DMS114 treated with DMSO at 0.1 percent for 48 hours (cell line): Measurements from ENCODE around the gene SLC38A11.
"Not testable (repeated sequence)": the region's sequence is repeated elsewhere in the genome, so short reads cannot be mapped to it uniquely, and the experiment has no call there.

ENCODE experiments used
- DNase-seq: peaks from one replicate; lab custom pipeline; 2025; ENCODE audit not compliant: unreplicated experiment; lab: John Stamatoyannopoulos, UW

Gene SLC38A11, protein sequence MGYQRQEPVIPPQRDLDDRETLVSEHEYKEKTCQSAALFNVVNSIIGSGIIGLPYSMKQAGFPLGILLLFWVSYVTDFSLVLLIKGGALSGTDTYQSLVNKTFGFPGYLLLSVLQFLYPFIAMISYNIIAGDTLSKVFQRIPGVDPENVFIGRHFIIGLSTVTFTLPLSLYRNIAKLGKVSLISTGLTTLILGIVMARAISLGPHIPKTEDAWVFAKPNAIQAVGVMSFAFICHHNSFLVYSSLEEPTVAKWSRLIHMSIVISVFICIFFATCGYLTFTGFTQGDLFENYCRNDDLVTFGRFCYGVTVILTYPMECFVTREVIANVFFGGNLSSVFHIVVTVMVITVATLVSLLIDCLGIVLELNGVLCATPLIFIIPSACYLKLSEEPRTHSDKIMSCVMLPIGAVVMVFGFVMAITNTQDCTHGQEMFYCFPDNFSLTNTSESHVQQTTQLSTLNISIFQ

DNA sequence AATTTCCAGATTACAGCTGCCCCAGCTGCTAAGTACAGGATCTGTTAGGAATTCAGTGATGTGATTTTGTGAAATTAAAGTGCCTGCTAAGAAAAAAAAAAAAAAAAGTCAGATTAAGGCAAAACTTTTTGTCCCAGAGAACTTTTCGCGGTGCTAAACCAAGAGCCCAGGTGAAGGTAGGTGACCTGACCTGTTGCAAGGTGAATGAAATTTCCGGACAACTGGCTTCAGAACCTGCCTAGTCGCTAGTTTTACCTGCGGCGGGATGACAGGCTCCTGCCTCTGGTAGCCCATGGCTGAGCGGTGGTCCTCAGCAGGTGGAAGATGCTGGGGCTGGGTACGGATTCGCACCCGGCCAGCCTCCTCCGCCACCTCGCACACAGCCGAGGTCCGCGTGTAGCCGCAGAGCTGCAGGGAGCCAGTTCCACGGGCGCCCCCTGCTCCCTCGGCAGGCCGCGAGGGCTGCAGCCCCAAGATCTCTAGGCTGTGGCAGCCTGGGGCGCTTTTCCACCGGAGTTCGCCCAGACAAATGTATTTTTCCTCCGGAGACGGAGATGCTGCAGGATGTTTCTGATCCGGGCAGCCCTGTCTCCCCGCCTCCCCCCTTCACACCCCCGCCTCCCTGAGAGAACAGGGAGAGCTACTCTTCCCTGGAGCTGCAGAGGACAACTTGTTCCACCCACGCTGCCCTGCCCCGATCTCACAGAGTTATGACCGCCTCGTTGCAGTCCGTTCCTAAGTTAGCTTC, at the start of gene SLC38A11:
Gene SLC38A11, minus strand, starts transcription at position 572 of the 748 bp plus-strand sequence. Its CDS starts 278 bp downstream, at position 294.
- DNase-seq = no peak

DNA sequence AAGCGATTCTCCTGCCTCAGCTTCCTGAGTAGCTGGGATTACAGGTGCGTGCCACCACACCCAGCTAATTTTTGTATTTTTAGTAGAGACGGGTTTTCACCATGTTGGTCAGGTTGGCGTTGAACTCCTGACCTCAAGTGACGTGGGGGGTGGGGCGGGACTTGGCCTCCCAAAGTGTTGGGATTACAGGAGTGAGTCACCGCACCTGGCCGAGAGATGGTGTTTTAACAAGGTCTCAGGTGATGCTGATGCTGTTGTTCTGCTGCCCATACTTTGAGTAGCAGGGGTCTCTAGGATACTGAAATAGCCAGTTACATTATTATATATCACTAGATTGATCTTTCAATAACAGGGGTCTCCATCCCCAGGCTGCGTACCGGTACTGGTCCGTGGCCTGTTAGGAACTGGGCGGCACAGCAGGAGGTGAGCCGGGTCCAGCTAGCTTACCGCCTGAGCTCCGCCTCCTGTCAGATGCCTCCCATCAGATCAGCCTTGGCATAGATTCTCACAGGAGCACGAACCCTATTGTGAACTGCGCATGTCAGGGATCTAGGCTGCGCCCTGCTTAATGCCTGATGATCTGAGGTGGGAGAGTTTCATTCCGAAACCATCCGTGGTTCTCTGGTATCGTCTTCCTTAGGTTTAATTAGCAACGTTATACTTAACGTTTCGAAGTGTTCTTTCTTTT, 48.3 kb upstream of the SLC38A11 start:
- no peak for DNase-seq

DNA sequence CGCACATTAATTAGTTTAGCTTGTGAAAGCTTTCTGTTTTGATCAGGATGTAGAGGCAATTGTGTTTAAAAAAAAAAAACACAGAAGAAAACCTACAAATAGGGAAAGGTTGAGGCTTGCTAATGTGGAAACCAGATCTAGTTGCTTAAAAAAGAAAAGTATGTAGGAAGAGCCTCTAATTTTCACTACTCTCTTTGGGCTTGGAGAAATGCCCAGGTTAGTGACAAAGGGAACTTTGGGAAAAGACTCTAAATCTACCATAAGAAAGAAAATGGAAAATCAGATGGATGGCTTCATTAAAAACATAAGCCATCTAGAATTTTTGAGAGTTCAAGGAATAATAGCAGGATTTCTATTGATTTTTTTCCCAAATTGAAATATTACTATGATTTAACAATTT, 47.3 kb upstream of the SLC38A11 start:
- DNase-seq = no peak

DNA sequence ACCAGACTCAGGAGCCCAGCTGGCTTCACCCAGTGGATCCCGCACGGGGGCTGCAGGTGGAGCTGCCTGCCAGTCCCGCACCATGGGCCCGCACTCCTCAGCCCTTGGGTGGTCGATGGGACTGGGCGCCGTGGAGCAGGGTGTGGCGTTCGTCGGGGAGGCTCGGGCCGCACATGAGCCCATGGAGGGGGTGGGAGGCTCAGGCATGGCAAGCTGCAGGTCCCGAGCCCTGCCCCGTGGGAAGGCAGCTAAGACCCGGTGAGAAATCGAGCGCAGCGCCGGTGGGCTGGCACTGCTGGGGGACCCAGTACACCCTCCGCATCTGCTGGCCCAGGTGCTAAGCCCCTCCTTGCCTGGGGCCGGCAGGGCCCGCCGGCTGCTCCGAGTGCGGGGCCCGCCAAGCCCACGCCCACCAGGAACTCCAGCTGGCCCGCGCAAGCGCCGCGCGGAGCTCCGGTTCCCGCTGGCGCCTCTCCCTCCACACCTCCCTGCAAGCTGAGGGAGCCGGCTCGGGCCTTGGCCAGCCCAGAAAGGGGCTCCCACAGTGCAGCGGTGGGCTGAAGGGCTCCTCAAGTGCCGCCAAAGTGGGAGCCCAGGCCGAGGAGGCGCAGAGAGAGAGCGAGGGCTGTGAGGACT, 39.5 kb upstream of the SLC38A11 start:
- not testable (repeated sequence) for DNase-seq

DNA sequence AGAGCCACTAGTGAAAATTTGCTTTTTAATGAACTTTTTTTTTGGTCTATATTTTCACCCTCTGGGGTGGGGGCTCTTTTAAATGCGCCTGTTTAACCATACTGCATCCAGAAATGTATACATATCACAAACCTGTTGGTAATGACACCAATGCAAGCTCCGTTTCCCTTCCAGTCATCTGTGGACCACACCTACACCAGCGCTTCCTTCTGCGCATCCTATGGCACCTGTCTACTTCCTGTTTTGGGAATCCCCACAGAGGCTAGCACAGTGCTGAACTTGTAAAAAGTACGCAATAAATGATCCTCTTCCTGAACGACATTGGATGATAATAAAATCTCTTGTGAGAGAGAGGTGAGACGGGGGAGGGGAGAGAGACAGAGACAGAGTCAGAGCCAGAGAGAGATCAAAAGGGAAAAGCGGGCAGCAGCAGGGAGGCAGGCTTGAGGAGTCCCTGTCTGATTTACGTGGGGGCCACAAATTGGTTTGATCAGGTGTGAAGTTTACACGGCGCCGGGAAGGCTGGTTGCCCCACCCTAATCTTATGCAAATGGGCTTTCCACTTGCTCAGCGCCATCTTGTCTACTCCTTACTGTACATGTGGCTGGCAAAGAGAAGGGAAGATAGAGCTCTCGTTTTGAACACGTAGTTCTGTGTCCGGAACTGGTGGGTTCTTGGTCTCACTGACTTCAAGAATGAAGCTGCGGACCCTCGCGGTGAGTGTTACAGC, 38.1 kb upstream of the SLC38A11 start:
- no peak for DNase-seq

DNA sequence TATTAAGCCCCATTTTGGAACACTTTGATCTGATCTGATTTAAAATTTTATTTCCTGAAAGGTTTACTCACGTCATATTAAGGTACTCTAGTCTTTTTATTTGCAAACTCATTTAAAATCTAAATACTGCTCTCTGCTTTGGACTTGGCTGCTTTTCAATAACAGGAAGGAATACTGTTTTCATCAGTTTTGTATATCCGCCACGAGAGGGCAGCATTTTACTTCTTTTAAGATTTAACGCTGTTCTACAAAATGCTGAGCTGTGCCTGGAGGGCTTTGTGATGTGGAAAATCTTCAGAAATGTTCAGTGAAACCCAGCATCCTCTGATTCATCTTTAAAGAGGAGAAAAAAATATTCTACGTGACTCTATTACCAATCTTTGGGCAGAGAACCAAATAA, 37.5 kb upstream of the SLC38A11 start:
- DNase-seq = peak; percentile 54

DNA sequence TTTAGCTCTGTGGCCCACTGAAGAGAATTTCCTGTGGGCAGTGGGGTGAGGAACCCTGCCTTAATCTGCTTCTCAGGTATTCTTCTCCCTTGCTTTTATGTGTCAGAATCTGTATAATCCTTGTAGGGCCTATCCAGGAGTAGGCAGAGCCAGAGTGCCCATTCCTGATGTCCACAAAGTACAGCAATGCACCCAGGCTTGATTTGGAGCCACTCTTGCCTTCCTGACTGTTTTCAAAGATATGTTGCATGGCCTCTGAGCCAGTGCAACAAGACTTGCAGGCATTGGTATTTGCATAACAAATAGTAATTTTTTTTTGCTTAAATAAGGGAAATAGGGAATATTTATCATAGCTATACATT, 36.7 kb upstream of the SLC38A11 start:
- not testable (repeated sequence) for DNase-seq

DNA sequence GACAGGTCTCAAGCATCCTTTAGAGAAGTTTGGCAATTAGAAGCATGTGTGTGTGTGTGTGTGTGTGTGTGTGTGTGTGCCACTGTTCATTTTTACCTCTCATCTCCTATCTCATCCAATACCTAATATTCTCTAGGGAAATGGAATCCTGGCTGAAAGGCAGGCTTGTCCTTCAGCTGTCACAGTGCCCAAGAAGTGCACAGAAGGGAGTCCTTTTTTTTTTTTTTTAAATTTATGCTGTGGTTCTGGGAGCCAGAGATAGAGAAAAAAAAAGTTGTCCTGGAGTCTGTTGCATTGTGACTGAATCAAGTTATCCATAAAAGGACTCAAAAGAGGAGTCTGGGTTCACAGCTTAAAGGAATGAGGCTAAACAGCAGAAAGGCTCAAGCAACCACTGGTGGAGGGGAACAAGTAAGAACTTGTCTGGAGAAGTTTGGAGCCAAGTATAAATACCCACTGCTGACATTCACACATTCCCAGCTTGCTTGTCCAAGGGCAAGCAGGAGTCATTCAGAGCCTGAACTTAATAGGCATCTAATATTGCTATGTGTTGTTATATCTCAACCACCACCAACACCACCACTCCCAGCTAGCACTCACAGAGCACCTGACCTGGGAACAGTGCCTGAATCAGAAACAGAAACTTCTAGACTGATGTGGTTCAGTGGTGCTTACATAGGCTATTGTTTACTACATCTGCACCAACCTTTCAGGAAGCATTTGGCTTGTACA, 36.2 kb upstream of the SLC38A11 start:
- DNase-seq = not testable (repeated sequence)

DNA sequence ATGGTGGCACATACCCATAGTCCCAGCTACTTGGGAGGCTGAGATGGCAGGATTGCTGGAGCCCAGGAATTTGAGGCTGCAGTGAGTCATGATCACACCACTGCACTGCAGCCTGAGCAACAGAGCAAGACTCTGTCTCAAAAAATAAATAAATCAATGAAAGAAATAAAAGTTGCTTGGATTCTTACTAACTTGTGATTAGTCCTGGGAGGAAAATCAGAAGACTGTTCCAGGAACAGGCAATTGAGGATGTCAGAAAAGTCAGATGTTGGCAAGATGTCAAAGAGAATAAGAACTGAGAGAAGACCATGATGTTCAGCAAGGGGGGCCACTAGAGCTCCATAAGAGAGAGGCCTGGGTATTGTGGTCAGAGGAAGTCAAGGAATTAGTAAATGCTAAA, 35.6 kb upstream of the SLC38A11 start:
- DNase-seq = not testable (repeated sequence)

DNA sequence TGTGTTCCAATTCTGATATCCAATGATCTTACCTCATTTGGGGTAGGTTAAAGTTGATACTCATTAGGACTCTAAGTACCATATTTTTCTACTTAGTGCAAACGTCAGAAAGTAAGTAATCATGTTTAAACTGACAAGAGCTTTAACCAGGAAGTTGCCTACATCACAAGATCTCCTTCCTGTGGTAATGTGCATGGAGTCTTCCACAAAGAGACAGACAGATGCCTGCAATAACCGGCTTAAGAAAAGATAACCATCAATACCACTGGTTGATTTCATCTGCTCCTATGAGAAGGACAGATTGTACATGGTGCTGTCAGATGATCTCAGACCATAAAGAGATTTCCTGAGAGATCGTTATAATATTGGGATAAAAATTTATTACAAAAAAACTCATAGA, 33.5 kb upstream of the SLC38A11 start:
- not testable (repeated sequence) for DNase-seq

DNA sequence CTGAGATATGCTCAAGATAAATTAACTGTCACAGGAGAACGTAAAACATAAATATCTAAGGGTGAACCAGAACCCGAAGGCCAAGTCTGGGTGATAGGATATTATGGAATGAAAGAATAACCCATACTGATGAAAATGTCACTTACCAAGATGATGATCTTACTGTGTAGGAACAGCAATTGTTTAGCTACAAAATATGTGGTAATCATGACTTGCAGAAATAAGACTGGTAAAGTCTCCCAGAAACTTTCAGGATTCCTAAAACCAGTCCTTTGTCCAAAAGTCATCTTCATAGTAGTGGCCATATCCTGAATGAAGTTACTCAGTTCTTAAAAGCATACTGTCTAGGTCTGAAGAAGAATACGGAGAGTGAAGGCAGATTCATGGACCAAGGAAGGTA, 30.7 kb upstream of the SLC38A11 start:
- not testable (repeated sequence) for DNase-seq

DNA sequence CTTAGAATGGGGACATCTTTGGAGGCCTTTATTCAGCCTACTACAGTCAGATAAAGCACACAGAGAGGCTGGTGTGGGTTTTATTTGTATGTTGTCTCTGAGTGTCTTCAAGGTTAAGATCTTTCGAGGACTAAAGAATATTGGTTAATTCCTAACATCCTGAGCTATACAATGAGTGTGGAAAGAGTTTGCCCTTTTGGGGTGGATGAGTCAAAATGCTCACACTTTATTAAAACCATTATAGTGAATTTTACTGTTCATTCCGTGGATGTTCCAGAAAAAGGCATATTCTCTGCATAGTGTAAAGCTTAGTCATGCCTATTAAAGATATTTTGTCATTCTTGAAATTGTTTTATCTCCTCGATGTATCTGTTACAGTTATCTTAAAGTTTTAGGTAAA, 29.1 kb upstream of the SLC38A11 start:
- DNase-seq = no peak

DNA sequence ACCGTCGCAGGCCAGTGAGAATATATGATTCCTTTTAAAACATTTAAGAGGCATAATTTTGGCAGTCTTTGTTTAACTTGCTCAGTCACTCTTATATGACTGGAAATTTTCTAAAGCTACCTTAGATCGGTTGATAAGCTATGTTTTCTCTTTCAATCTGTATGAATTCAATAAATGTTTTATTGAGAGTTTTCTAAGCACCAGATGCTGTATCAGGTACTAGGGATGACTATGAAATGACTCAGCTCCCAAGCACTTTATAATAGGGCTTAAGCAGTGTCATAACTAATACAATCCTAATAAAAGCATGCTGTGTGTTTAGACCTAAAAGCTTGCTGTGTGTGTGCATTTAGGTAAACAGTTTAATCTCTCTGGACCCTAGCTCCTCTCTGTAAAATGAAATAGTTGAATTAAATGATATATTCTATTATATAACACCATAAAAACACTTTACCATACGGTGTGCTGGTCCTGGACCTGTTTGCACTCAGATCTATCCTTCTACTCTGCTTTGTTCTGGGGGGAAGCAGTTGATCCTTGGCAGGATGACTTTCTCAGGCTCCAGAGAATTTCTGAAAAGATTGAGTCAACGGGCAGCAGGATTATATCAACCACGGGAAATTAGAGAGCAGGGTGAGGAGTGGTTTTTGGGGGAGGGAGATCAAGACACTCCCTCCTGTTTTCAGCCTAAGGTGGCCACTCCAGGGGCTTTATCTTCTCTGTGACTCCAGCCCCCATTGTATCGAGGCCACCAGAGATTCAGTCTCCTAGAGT, 26.1 kb upstream of the SLC38A11 start:
- no peak for DNase-seq

DNA sequence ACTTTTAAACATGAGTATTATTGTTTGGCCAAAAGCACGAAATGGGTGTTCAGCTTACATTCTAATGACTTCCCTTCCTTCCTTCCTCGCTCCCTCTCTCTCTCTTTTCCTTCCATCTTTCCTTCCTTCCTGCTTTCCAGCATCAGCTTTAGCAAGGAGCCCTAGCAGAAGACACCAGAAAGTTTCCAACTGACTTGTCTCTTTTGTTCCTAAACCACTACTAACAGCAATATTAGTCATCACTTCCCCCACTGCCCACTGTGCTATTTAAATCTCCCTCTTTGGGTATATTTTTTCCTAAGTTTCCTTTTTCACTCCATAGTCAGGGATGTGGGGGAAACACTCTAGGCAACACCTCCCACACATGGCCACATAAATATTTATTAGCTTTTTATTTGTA, 25.4 kb upstream of the SLC38A11 start:
- DNase-seq = not testable (repeated sequence)

DNA sequence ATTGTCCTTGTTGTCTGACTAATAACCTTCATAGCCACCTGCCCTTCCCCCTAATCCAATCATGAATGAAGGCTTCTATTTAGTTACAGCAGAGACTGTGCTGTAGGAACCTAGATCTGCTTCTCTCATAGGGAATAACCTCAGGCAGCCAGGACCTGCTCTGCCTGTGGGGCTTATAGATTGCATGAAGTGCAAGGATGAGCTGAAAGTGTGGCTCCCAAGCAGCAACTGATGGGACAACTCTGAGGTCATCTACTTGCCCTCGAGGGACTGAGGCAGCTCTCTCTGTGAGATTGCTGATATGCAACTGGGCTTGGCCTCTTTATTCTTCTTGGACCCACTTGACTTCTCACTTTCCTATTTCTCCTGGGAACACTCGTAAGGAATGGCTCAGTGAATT, 23.8 kb upstream of the SLC38A11 start:
- no peak for DNase-seq

DNA sequence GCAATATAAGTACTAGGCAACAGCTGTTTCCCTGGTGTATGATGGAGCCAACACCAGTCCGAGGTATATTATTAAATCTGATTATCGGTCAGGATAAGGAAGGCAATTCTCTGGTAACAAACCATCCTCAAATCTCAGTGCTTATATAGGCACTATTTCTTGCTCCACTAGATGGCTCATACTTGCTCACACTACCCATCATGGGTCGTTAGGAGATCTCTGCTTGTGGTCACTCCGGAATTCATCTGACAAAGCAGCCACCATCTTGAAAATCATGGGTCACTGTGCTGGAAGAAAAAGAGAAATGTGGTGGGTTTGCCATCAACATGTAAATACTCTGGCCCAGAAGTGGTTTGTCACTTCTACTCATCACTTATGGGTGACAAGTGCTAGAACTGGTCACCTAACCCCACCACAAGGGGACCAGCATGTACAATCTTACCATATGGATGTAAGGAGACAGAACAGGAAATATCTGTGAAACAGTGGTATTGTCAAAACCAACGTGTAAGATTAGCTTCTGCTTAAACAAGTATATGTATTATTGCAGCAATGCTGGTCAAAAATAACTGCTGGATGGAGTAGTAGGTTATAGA, 21.6 kb upstream of the SLC38A11 start:
- not testable (repeated sequence) for DNase-seq

DNA sequence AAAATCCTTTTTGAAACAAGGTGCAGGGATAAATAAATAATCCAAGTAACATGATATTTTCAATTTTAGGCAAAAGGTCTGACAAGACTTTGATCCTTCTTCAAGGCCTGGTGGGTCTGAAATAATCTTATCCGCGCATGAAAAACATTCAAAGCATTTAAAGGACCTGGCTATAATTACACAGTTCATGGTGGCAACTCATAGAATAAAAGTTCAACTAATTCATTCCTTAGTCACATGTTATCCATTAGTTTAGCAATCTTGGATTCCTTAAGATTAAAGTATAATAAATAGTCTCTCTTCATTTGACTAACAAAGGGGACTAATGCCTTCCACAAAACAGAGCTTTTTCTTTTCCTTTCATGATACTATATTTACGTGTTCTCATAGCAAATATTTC, 21.0 kb upstream of the SLC38A11 start:
- DNase-seq = no peak

DNA sequence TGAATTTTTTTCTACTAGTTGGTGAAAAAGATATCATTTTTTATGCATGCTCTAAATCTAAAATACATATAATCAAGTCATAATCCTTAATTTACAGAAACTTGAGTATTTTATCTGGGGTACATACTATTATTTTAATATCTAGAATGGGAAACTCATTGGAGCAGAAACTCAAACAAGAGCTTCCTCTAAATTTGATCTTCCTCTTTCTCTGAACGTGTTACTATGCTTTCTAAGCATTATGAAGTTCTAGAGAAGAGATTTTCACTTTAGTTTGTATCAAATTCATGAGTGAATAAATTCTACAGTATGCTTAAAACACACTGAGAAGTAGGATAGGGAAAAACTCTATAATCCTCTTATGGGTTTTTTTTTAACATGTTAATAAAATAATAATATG, 20.6 kb upstream of the SLC38A11 start:
- DNase-seq = no peak

DNA sequence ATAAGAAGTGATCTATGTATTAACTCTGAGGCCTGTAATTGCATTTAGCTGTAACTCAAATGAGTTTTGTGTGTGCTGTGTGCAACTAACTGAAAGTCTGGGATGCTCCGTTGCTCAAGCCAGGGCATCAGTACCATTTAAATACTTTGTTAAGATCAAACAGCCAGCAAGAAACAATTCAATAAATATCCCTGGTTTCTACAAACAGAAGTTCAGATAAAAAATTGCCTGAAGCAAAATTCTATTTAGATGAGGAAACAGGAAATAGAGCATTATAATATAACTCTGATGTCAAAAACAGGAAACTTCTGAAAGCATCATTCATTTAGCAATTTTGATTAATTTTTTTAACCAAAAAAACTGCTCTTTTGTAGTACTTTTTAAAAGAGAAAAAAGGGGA, 18.9 kb upstream of the SLC38A11 start:
- DNase-seq = no peak
